IMR-90 (cell line): ENCODE data around the gene RALA. TPM values are rescaled to one million over a fixed set of nuclear protein-coding genes. Genes with fewer than 3 reads are reported as not detected.

ENCODE experiments used
- ATAC-seq: fragments of 200-7000 bp; cut with Tn5 transposase; 2 replicates; pipeline ENCODE4 v1.9.1; 2020; ENCODE audit warnings: low read depth, mild to moderate bottlenecking, moderate library complexity
- BruUV-seq: library from RNA; stranded (reverse); fragments of 400-500 nt; replicated peaks from 2 replicates; lab custom pipeline; 2021; lab: Mats Ljungman, UMichigan
- CTCF ChIA-PET: fragments of 300-600 bp; formaldehyde crosslinking; extraction: SDS; loops from one replicate; lab custom pipeline; 2021; ENCODE audit warnings: antibody characterized with exemption; lab: Yijun Ruan, JAX
- POLR2A ChIA-PET: fragments of 300-600 bp; sonication (Branson Sonifier 250); formaldehyde crosslinking; loops from one replicate; lab custom pipeline; 2022; ENCODE audit warnings: antibody characterized with exemption; ENCODE audit not compliant: unreplicated experiment; lab: Charles Lee
- DNase-seq: peaks from one replicate; pipeline ENCODE4 v3.0.0; 2013
- H2AFZ ChIP-seq: replicated peaks from 2 replicates; pipeline ENCODE3; 2013; ENCODE audit warnings: low read length, mild to moderate bottlenecking; ENCODE audit not compliant: poor library complexity
- H2AK5ac ChIP-seq: 2 replicates; pipeline ENCODE4 v1.6.1; 2013; ENCODE audit warnings: low read depth, low read length, inconsistent platforms
- H2AK9ac ChIP-seq: replicated peaks from 2 replicates; pipeline ENCODE3; 2013; ENCODE audit warnings: mild to moderate bottlenecking, low read depth, low read length, moderate library complexity; ENCODE audit not compliant: poor library complexity
- H2BK120ac ChIP-seq: 2 replicates; pipeline ENCODE4 v1.6.1; 2013; ENCODE audit warnings: low read depth, low read length, inconsistent platforms
- H2BK15ac ChIP-seq: 3 replicates; pipeline ENCODE4 v1.6.1; 2013; ENCODE audit warnings: low read depth, low read length, inconsistent platforms
- H2BK20ac ChIP-seq: 2 replicates; pipeline ENCODE4 v1.6.1; 2013; ENCODE audit warnings: low read depth, mild to moderate bottlenecking, inconsistent platforms, low read length, moderate library complexity
- H2BK5ac ChIP-seq: 2 replicates; pipeline ENCODE4 v1.6.1; 2013; ENCODE audit warnings: mild to moderate bottlenecking, low read depth, low read length, inconsistent platforms; ENCODE audit not compliant: poor library complexity, severe bottlenecking
- H3K14ac ChIP-seq: replicated peaks from 2 replicates; pipeline ENCODE4 v1.6.1; 2013; ENCODE audit warnings: low read depth, low read length, inconsistent platforms
- H3K18ac ChIP-seq: 2 replicates; pipeline ENCODE4 v1.6.1; 2013; ENCODE audit warnings: low read depth, low read length, control low read depth
- H3K23ac ChIP-seq: 2 replicates; pipeline ENCODE4 v1.6.1; 2013; ENCODE audit warnings: low read depth, low read length, inconsistent platforms
- H3K27ac ChIP-seq: 2 replicates; pipeline ENCODE4 v1.5.1; 2013; ENCODE audit warnings: mild to moderate bottlenecking, control low read depth, low read length; ENCODE audit not compliant: insufficient read depth
- H3K27me3 ChIP-seq: 2 replicates; pipeline ENCODE4 v1.6.1; 2013; ENCODE audit warnings: low read length; ENCODE audit not compliant: control insufficient read depth, insufficient read depth
- H3K36me3 ChIP-seq: 2 replicates; pipeline ENCODE4 v1.6.1; 2013; ENCODE audit warnings: low read length, mixed read lengths; ENCODE audit not compliant: control insufficient read depth, insufficient read depth
- H3K4ac ChIP-seq: 2 replicates; pipeline ENCODE4 v1.6.1; 2013; ENCODE audit warnings: low read depth, low read length, inconsistent platforms
- H3K4me1 ChIP-seq: 2 replicates; pipeline ENCODE4 v1.6.1; 2013; ENCODE audit warnings: low read length, mixed read lengths; ENCODE audit not compliant: control insufficient read depth, insufficient read depth
- H3K4me2 ChIP-seq: 2 replicates; pipeline ENCODE4 v1.6.1; 2013; ENCODE audit warnings: low read depth, mild to moderate bottlenecking, control low read depth, low read length, moderate library complexity
- H3K4me3 ChIP-seq: 2 replicates; pipeline ENCODE4 v1.5.1; 2013; ENCODE audit warnings: low read depth, mild to moderate bottlenecking, control low read depth, low read length, moderate library complexity; ENCODE audit not compliant: insufficient read depth
- H3K56ac ChIP-seq: 2 replicates; pipeline ENCODE4 v1.6.1; 2013; ENCODE audit warnings: low read length, inconsistent platforms; ENCODE audit not compliant: insufficient read depth; ENCODE audit errors: extremely low read depth
- H3K79me1 ChIP-seq, 2 experiments: 2 replicates each; pipeline ENCODE4 v1.6.1; 2013; ENCODE audit warnings: low read length in 2 of 2, inconsistent platforms in 1 of 2, low read depth in 1 of 2
- H3K9ac ChIP-seq: 2 replicates; pipeline ENCODE4 v1.6.1; 2013; ENCODE audit warnings: low read depth, low read length, control low read depth
- H3K9me1 ChIP-seq: 2 replicates; pipeline ENCODE4 v1.6.1; 2013; ENCODE audit warnings: low read length, inconsistent platforms; ENCODE audit not compliant: insufficient read depth
- H3K9me3 ChIP-seq: 2 replicates; pipeline ENCODE4 v1.6.1; 2013; ENCODE audit warnings: low read length; ENCODE audit not compliant: control insufficient read depth, insufficient read depth
- H4K20me1 ChIP-seq: 2 replicates; pipeline ENCODE4 v1.6.1; 2013; ENCODE audit warnings: low read length, inconsistent platforms; ENCODE audit not compliant: insufficient read depth
- H4K5ac ChIP-seq: 2 replicates; pipeline ENCODE4 v1.6.1; 2013; ENCODE audit warnings: mild to moderate bottlenecking, low read depth, low read length, control low read depth
- H4K8ac ChIP-seq, 2 experiments: 2 replicates each; pipeline ENCODE4 v1.6.1; 2013; ENCODE audit warnings: low read depth in 2 of 2, low read length in 2 of 2, control low read depth in 1 of 2, inconsistent platforms in 1 of 2
- H4K91ac ChIP-seq: 2 replicates; pipeline ENCODE4 v1.6.1; 2013; ENCODE audit warnings: low read depth, low read length, inconsistent platforms; ENCODE audit not compliant: insufficient read depth
- BHLHE40 ChIP-seq: fragments of 150-350 bp; IDR thresholded peaks from 2 replicates; pipeline ENCODE4 v1.6.1; 2016; ENCODE audit warnings: mild to moderate bottlenecking, low read depth, low read length
- CEBPB ChIP-seq: IDR thresholded peaks from 2 replicates; pipeline ENCODE4 v1.6.1; 2012; ENCODE audit warnings: low read depth, low read length, improper control_type of control experiment
- CHD1 ChIP-seq: IDR thresholded peaks from 2 replicates; pipeline ENCODE4 v1.6.1; 2012; ENCODE audit warnings: low read depth, low read length, improper control_type of control experiment
- CTCF ChIP-seq: conservative IDR thresholded peaks from 2 replicates; pipeline ENCODE4 v1.5.1; 2012; ENCODE audit warnings: mild to moderate bottlenecking, low read depth, low read length, improper control_type of control experiment
- ELK1 ChIP-seq: fragments of 150-350 bp; IDR thresholded peaks from 2 replicates; pipeline ENCODE4 v1.6.1; 2016; ENCODE audit warnings: low read depth, mild to moderate bottlenecking, low read length, moderate library complexity, borderline replicate concordance
- FOS ChIP-seq: fragments of 150-350 bp; IDR thresholded peaks from 2 replicates; pipeline ENCODE4 v1.6.1; 2016; ENCODE audit warnings: low read depth, low read length
- MAFK ChIP-seq: IDR thresholded peaks from 2 replicates; pipeline ENCODE4 v1.6.1; 2012; ENCODE audit warnings: low read depth, low read length, improper control_type of control experiment
- MXI1 ChIP-seq: IDR thresholded peaks from 2 replicates; pipeline ENCODE4 v1.6.1; 2012; ENCODE audit warnings: low read depth, mild to moderate bottlenecking, low read length, moderate library complexity, borderline replicate concordance
- NFE2L2 ChIP-seq: fragments of 150-350 bp; IDR thresholded peaks from 2 replicates; pipeline ENCODE4 v1.6.1; 2016; ENCODE audit warnings: low read depth, mild to moderate bottlenecking, low read length
- RAD21 ChIP-seq: IDR thresholded peaks from 2 replicates; pipeline ENCODE4 v1.6.1; 2012; ENCODE audit warnings: low read length, improper control_type of control experiment
- RCOR1 ChIP-seq: IDR thresholded peaks from 2 replicates; pipeline ENCODE4 v1.6.1; 2012; ENCODE audit warnings: mild to moderate bottlenecking, low read length, improper control_type of control experiment; ENCODE audit not compliant: insufficient replicate concordance
- SMC3 ChIP-seq: fragments of 150-350 bp; IDR thresholded peaks from 2 replicates; pipeline ENCODE4 v1.6.1; 2016; ENCODE audit warnings: low read depth, mild to moderate bottlenecking, antibody characterized with exemption, low read length, moderate library complexity
- USF2 ChIP-seq: fragments of 150-350 bp; IDR thresholded peaks from 2 replicates; pipeline ENCODE4 v1.6.1; 2017; ENCODE audit warnings: mild to moderate bottlenecking, antibody characterized with exemption, low read length, low read depth
- WGBS, 2 experiments: methylation state at CpG; one replicate each; pipeline versions ENCODE4 v1.1.5 to v1.1.7; 2013; ENCODE audit warnings: missing lambda C conversion rate in 2 of 2; ENCODE audit not compliant: insufficient read length in 1 of 2; ENCODE audit errors: extremely low coverage in 2 of 2; 5-methylcytosine and 5-hydroxymethylcytosine counted together
- dilution Hi-C: fragments of 300-500 bp; cut with HindIII; formaldehyde crosslinking; loops from one replicate; pipeline ENCODE4 v1.14.3; 2018; ENCODE audit warnings: low sequenced_read_pairs; ENCODE audit not compliant: unreplicated experiment
- in situ Hi-C: fragments of 300-500 bp; cut with MboI; formaldehyde crosslinking; loops from 3 replicates; pipeline ENCODE4 v1.14.3; 2019; ENCODE audit warnings: low sequenced_read_pairs, inconsistent platforms, mixed read lengths
- intact Hi-C: fragments of 100-400 bp; cut with micrococcal nuclease; formaldehyde crosslinking; loops from 2 replicates; pipeline ENCODE4 v1.10.0; 2022
- polyA plus RNA-seq, 3 experiments: library from polyadenylated mRNA; depleted of rRNA; stranded (reverse); fragments of >200 nt; gene quantifications; 2 replicates each; pipeline ENCODE4 v1.2.3, GENCODE V29; 2012; ENCODE audit warnings: low replicate concordance in 1 of 3
- total RNA-seq: library from RNA; depleted of rRNA; stranded (reverse); fragments of >200 nt; gene quantifications from 2 replicates; pipeline ENCODE4 v1.2.3, GENCODE V29; 2012

The RALA gene
- total and polyA plus RNA-seq, 2 of the 4 experiments (the other 2 are of a cell fraction): 7.7 to 20.5 TPM

GRCh38 chr7:39754326-39755120 lies 131.2 kb downstream of the RALA start:
- peaks cover 13% of the 10 kb centered on the region for H3K9me1 ChIP-seq
- H2AK5ac ChIP-seq: peak overlapping the region; percentile 11; the same call in 1 of the 2 replicates
- H3K79me1 ChIP-seq: peaks cover 10 to 48% of the 10 kb centered on the region in 2 experiments; a peak in 3 of 4 replicates
- H2BK15ac ChIP-seq: peak overlapping the region; percentile 63; the same call in 1 of the 3 replicates
- ATAC-seq (peak; percentile 76), DNase-seq (peak; percentile 81)
- no peaks in the 10 kb centered on the region for H4K20me1 ChIP-seq
- H3K36me3 ChIP-seq: no peaks in the 10 kb centered on the region
- H2BK120ac ChIP-seq: peak overlapping the region; percentile 89
- peak overlapping the region; percentile 95 for H3K4me2 ChIP-seq
- H4K91ac ChIP-seq: peak overlapping the region; percentile 53; the same call in 1 of the 2 replicates
- peaks cover 17% of the 10 kb centered on the region for H3K4me1 ChIP-seq
- peak overlapping the region; percentile 18; the same call in 1 of the 2 replicates for H3K4me3 ChIP-seq
- H3K9me3 ChIP-seq: no peaks in the 10 kb centered on the region
- H3K18ac ChIP-seq: peak overlapping the region; percentile 54
- H3K23ac ChIP-seq: peak overlapping the region; percentile 85
- H3K4ac ChIP-seq: peak overlapping the region; percentile 63
- peak overlapping the region; percentile 61 for H3K14ac ChIP-seq
- no TSS peak for BruUV-seq
- peak overlapping the region; percentile 19 to 61; a peak in 1 of 4 replicates for H4K8ac ChIP-seq
- peak overlapping the region; percentile 88 for H2BK5ac ChIP-seq
- peak overlapping the region; percentile 40; the same call in 1 of the 2 replicates for H3K9ac ChIP-seq
- H3K56ac ChIP-seq: no peak overlapping the region; the same call in 1 of the 2 replicates
- H2AFZ ChIP-seq: peak overlapping the region; percentile 90
- peak overlapping the region; percentile 75 for H3K27ac ChIP-seq
- in situ Hi-C loops: no loop called here
- H2AK9ac ChIP-seq: peak overlapping the region; percentile 0
- CTCF ChIA-PET: no interaction called here
- H2BK20ac ChIP-seq: peak overlapping the region; percentile 58
- dilution Hi-C loops: no loop called here
- POLR2A ChIA-PET: interaction anchor here (0.7 to 1.0 kb wide), 2 partner anchors 132 to 995 kb away, joined by 3 to 5 read pairs; no protein-coding TSS in a partner anchor
- intact Hi-C loops: no loop called here
- WGBS, 2 experiments: 50% methylated on average over 5 of the region's 17 CpGs; no CpG with 5 or more reads in 1 of the 2 experiments
- no peaks in the 10 kb centered on the region for H3K27me3 ChIP-seq
- peak overlapping the region; percentile 66; the same call in 1 of the 2 replicates for H4K5ac ChIP-seq
- TF ChIP-seq MXI1 (no peak), RCOR1 (no peak), CTCF (no peak), USF2 (no peak), FOS (no peak), MAFK (peak; percentile 50), CHD1 (no peak), SMC3 (no peak), BHLHE40 (no peak; the same call in 1 of the 2 replicates), CEBPB (peak; percentile 25; the same call in 1 of the 2 replicates), ELK1 (no peak), RAD21 (no peak), NFE2L2 (peak; percentile 69)
